DOHH2 (cell line): ENCODE data around the gene METTL16.

ENCODE experiments used
- H3F3A ChIP-seq: fragments of 200-600 bp; sonication (generic), shearing (Covaris generic); 2 replicates; pipeline ENCODE4 v1.6.0; 2016; ENCODE audit warnings: antibody characterized with exemption, mild to moderate bottlenecking; ENCODE audit not compliant: control insufficient read depth, insufficient read depth
- H3K27ac ChIP-seq: fragments of 200-600 bp; sonication (generic); 2 replicates; pipeline ENCODE4 v1.5.1; 2014; ENCODE audit warnings: low read depth, mild to moderate bottlenecking, low read length, moderate library complexity
- H3K27me3 ChIP-seq: fragments of 200-600 bp; sonication (generic); 2 replicates; pipeline ENCODE4 v1.6.1; 2014; ENCODE audit warnings: mild to moderate bottlenecking, low read length, mixed read lengths; ENCODE audit not compliant: control insufficient read depth
- H3K36me3 ChIP-seq: fragments of 200-600 bp; sonication (generic); 2 replicates; pipeline ENCODE4 v1.6.1; 2014; ENCODE audit warnings: mild to moderate bottlenecking, low read length, moderate library complexity, mixed read lengths; ENCODE audit not compliant: control insufficient read depth
- H3K4me1 ChIP-seq: fragments of 200-600 bp; sonication (generic); 2 replicates; pipeline ENCODE4 v1.6.1; 2014; ENCODE audit warnings: mild to moderate bottlenecking, low read length, mixed read lengths; ENCODE audit not compliant: control insufficient read depth
- H3K4me2 ChIP-seq: fragments of 200-600 bp; sonication (generic); 2 replicates; pipeline ENCODE4 v1.6.0; 2014; ENCODE audit warnings: mild to moderate bottlenecking, low read length, moderate library complexity
- H3K4me3 ChIP-seq: fragments of 200-600 bp; sonication (generic); 2 replicates; pipeline ENCODE4 v1.5.1; 2014; ENCODE audit warnings: mild to moderate bottlenecking, low read length, mixed read lengths
- H3K79me2 ChIP-seq: fragments of 200-600 bp; sonication (generic); 2 replicates; pipeline ENCODE4 v1.6.1; 2014; ENCODE audit warnings: mild to moderate bottlenecking, low read length, mixed read lengths; ENCODE audit not compliant: control insufficient read depth
- H3K9me2 ChIP-seq: fragments of 200-600 bp; sonication (generic); replicated peaks from 2 replicates; pipeline ENCODE4 v1.6.1; 2014; ENCODE audit warnings: mild to moderate bottlenecking, low read length, mixed read lengths; ENCODE audit not compliant: control insufficient read depth
- H3K9me3 ChIP-seq: fragments of 200-600 bp; sonication (generic); 2 replicates; pipeline ENCODE4 v1.6.1; 2014; ENCODE audit warnings: antibody characterized with exemption, low read length, mixed read lengths; ENCODE audit not compliant: control insufficient read depth, insufficient read depth
- H4K20me1 ChIP-seq: fragments of 200-600 bp; sonication (generic); 2 replicates; pipeline ENCODE4 v1.6.0; 2014; ENCODE audit warnings: low read depth, mild to moderate bottlenecking, antibody characterized with exemption, low read length, moderate library complexity; ENCODE audit not compliant: control insufficient read depth, insufficient read depth
- CTCF ChIP-seq: fragments of 200-600 bp; sonication (generic); IDR thresholded peaks from one replicate; pipeline ENCODE4 v1.5.1; 2014; ENCODE audit warnings: antibody characterized with exemption, mild to moderate bottlenecking, low read depth, low read length; ENCODE audit not compliant: poor library complexity, severe bottlenecking
- EZH2phosphoT487 ChIP-seq: fragments of 200-600 bp; sonication (generic); IDR thresholded peaks from 2 replicates; pipeline ENCODE4 v1.6.1; 2017; ENCODE audit warnings: borderline replicate concordance, mild to moderate bottlenecking, antibody characterized with exemption, low read length, moderate library complexity, mixed read lengths

METTL16 gene

GRCh38 chr17:2414446-2415064, 97.1 kb downstream of the METTL16 start:
- no peak for TF ChIP-seq EZH2phosphoT487
- no peak for TF ChIP-seq CTCF
- no peak overlapping the region for H3K4me2 ChIP-seq
- peaks cover 14% of the 10 kb centered on the region; the same call in 1 of the 2 replicates for H3F3A ChIP-seq

GRCh38 chr17:2412561-2413021, 99.1 kb downstream of the METTL16 start:
- H4K20me1 ChIP-seq: no peaks in the 10 kb centered on the region
- no peak overlapping the region for H3K4me3 ChIP-seq
- no peaks in the 10 kb centered on the region for H3K9me3 ChIP-seq
- no peak overlapping the region for H3K27ac ChIP-seq
- H3K4me1 ChIP-seq: no peaks in the 10 kb centered on the region
- no peaks in the 10 kb centered on the region for H3K27me3 ChIP-seq
- H3K79me2 ChIP-seq: no peaks in the 10 kb centered on the region
- TF ChIP-seq EZH2phosphoT487 (no peak), CTCF (no peak)
- peaks cover 11% of the 10 kb centered on the region; the same call in 1 of the 2 replicates for H3F3A ChIP-seq
- no peaks in the 10 kb centered on the region for H3K9me2 ChIP-seq
- peaks cover 22% of the 10 kb centered on the region for H3K36me3 ChIP-seq
- no peak overlapping the region for H3K4me2 ChIP-seq

More at GRCh38 chr17:2414446-2415064, 97.1 kb downstream of the METTL16 start:
- Histone ChIP-seq H4K20me1 (no peaks in the 10 kb centered on the region), H3K27ac (no peak overlapping the region), H3K4me1 (no peaks in the 10 kb centered on the region), H3K79me2 (no peaks in the 10 kb centered on the region), H3K36me3 (peaks cover 39% of the 10 kb centered on the region), H3K4me3 (no peak overlapping the region), H3K9me2 (no peaks in the 10 kb centered on the region), H3K9me3 (no peaks in the 10 kb centered on the region), H3K27me3 (no peaks in the 10 kb centered on the region)

GRCh38 chr17:2410951-2411350, 100.7 kb downstream of the METTL16 start:
- H3K79me2 ChIP-seq: no peaks in the 10 kb centered on the region

More at GRCh38 chr17:2410951-2411350, 100.7 kb downstream of the METTL16 start:
- no peaks in the 10 kb centered on the region for H3K9me3 ChIP-seq
- no peaks in the 10 kb centered on the region for H3K27me3 ChIP-seq
- H3K4me1 ChIP-seq: no peaks in the 10 kb centered on the region
- H4K20me1 ChIP-seq: no peaks in the 10 kb centered on the region
- H3F3A ChIP-seq: no peaks in the 10 kb centered on the region
- no peaks in the 10 kb centered on the region for H3K9me2 ChIP-seq
- no peak overlapping the region for H3K4me2 ChIP-seq
- H3K27ac ChIP-seq: no peak overlapping the region
- H3K4me3 ChIP-seq: no peak overlapping the region
- TF ChIP-seq CTCF (no peak), EZH2phosphoT487 (no peak)
- peaks cover 22% of the 10 kb centered on the region for H3K36me3 ChIP-seq
